ENCODE data around the gene SEMA4D.

DNA sequence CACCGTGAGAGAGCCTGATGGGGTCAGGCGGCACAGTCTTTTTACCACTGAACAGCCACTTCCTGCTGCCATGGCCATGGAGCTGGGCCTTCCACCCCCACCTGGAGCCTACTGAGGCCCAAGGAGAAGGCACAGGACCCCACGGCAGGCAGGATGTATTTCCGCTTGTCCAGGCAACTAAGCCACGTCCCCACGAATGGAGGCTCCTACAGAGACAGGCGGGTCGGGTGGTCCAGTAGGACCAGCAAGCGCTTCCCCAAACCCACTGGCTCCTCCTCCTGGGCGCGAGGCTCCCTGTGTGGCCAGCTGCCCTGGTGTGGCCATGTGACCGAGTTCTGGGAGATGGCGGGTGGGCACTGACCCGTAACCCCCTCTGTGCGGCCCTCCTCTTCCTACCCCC lies 113.1 kb downstream of the SEMA4D start:
- TF ChIP-seq YY1 (IDR thresholded peaks at IDR 0.05; ENCODE audit: insufficient read depth, insufficient read length) (no peak), ZNF274 (IDR thresholded peaks at IDR 0.05; ENCODE audit: low read depth, low read length) (no peak)

All from NT2/D1 (cell line).